Stimulated activated CD4-positive, alpha-beta T cell treated with anti-CD3 and anti-CD28 coated beads, Interleukin-2, amount 100 ng/mL, for 48 hours (primary cell): ENCODE measurements around the gene MYH15.

Experiments
- DNase-seq, 2 donors: peaks; one replicate each; pipeline ENCODE4 v3.0.0-alpha.2; 2020

Gene MYH15

GRCh38 chr3:108409800-108410178 is 100.6 kb downstream of the MYH15 start:
- no peak for DNase-seq

GRCh38 chr3:108408883-108409799 is 101.3 kb downstream of the MYH15 start:
- DNase-seq: no peak

DNA sequence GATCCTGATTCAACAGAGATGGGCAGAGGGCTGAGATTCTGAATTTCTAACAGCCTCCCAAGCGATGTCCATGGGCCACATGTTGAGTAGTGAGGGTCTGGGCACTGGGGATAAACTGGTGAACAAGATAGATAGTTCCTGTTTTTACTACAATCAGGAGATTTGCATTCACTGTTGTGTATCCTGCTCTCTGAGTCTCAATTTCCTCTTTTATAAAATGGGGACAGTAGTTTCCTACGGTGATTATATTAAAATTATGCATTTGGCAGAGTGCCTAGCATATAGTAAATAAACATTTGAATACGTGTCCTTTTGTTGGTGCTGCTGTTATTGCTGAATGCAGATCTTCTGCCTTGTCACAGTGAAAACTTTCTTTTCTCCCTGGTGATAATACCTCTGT is 102.5 kb downstream of the MYH15 start:
- no peak for DNase-seq

GRCh38 chr3:108406661-108407206 is 103.7 kb downstream of the MYH15 start:
- peak in 1 of 2 donors; percentile 15 for DNase-seq

GRCh38 chr3:108406063-108406660 is 104.2 kb downstream of the MYH15 start:
- no peak for DNase-seq

- DNase-seq: no peak
Observed at GRCh38 chr3:108404368-108404767, 106.0 kb downstream of the MYH15 start.

GRCh38 chr3:108403686-108404345 is 106.6 kb downstream of the MYH15 start:
- DNase-seq: no peak

DNA sequence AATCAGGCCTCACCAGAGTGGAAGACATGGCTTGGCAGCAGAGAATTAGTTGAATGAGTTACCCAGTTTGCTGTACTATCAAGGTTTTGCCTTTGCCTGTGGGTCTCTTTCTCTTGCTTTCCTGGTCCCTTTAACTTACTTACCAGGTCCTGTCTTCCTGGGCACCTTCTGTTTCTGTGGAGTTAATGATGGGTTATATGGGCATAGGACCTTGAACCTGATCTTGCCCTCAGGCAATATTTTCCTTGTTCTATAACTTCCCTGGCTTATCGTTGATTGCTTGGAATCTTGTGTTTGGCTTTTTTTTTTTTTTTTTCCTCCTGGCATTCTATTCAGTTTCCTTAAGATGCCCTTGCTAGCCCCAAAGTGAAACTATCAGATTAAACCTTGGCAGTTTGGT is 107.2 kb downstream of the MYH15 start:
- DNase-seq: no peak

GRCh38 chr3:108401836-108402235 is 108.6 kb downstream of the MYH15 start:
- DNase-seq: no peak

DNA sequence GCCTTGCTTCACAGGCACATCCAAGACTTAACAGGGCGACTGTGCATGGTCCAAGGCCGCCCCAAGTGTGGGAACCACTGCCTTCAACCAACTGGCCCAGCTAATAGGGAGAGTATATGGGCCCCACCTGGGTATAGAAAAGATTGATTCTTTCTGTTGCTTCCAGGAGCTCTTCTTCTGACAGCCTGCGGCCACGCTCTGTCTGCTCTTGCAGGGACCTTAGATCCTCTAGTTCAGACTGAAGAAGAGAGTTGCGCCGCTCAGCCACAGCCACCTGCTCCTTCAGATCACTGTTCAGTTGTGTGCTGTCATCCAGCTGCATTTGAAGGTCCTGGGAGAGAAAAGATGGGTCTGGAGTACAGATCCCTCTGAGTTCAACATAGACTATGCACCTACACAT is 111.9 kb downstream of the MYH15 start:
- DNase-seq: no peak

DNA sequence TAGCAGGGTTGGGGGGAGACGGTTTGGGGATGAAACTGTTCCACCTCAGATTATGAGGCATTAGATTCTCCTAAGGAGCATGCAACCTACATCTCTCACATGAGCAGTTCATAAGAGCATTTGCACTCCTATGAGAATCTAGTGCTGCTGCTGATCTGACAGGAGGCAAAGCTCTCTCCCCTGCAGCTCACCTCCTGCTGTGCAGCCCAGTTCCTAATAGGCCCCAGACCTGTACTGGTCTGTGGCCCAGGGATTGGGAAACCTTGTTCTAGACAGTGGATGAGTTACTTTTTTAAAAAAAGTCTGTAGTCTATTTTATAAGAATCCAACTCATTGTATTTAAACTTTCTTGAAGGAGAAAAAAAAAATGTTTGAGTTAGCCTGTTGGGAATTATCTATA is 114.1 kb downstream of the MYH15 start:
- no peak for DNase-seq

DNA sequence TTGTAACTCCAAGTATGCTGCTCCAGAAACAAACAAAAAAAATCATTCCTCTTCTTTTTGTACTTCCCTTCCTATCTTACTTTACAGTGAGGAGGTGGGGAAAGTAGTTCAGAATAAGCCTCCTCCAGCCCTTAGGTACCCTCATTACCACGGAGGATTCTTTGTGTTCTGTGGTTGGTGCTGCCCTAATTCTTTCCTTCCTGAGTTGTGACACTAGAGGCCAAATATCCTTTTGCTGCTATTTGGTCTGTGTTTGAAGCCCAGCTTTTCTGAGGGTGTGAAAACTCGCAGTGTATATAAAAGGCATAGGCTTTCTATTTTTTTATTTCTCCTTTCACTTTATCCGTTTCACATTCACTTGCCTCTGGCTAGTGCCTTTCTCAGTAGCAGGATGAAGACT is 115.8 kb downstream of the MYH15 start:
- no peak for DNase-seq

- DNase-seq: no peak
Observed at GRCh38 chr3:108394016-108394415, 116.4 kb downstream of the MYH15 start.

DNA sequence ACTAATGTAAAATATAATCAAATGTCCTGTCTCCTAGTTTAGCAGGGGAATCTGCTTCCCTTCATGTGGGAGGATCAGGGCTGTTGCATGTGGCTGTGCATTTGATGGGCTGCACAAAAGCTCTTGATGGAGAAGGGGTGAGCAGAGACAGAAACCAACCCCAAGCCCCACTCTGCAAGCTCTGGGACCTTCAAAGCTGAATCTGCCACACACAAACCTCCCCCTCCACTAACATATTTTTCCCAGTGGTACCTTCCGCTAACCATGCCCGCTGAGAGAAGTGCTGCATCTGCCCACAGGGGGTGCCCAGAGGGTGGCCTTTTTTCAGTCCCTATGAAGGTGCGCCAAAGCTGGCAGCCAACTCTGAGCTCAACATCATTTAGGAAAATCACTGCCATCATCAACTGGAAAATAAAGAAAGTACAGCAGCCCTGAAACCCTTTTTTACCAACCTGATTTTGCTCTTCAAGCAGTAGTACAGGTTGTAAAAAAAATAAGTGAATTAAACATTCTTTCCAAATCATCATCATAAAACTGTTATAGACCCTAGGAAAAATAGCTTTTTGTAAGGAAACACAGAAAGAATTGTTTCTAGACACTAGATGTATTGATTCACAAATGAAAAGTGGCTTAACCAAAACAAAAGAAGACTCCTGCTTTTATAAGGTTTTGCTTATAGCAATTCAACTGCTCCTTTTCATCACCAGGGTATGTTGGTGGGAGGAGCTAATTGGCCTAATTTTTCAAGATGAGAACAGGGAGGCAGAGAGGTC is 117.1 kb downstream of the MYH15 start:
- no peak for DNase-seq

DNA sequence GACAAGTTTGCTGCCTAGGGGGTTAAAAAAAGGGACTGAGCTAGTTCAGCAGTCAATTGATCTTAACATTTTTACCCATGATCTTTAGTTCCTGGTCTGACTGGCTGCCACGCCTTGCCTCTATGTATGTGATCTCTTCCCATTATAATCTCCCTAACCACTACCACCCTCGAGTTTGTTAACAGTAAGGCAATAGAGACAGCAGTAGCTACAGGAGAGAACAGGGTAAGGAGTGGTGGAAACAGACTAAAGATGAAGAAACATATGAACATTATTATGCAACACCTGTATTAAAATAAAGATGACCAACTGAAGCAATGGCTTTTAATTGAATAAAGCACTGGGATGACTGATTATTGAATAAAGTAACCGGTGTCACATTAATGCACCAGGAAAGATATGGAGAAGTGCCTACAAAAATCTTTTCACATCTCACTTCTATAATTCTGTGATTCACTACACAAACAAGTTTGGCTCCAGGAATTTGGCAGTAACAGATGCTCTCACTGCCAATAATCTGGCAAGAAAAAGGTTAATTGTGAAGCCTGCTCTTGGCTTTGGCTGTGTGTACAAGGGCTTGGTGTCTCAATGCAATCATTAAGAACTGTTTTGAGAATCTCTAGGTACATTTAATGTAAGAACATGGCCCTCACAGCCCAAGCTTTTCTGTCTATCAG is 118.3 kb downstream of the MYH15 start:
- no peak for DNase-seq

GRCh38 chr3:108389372-108389771 is 121.0 kb downstream of the MYH15 start:
- DNase-seq: no peak

- peak in 1 of 2 donors; percentile 4 for DNase-seq
Observed at GRCh38 chr3:108388136-108389132, 122.0 kb downstream of the MYH15 start.

DNA sequence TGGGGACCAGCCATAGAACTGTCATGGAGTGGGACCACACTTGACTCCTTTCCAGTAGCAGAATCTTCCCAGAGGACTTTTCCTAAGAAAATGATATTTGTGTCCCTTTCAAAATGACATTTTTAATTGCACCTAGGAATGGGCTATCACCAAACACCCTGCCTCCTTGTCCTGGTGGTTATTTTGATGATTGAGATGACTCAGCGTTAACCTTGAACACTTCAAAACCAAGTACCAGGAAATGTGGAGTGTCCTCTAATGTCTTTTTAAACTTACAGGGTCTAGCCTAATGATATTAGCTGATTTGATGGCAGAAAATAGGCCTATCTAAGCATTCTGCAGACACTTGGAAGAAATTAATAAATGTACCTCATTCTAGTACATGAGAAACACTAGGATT is 123.3 kb downstream of the MYH15 start:
- no peak for DNase-seq

GRCh38 chr3:108383306-108383705 is 127.1 kb downstream of the MYH15 start:
- DNase-seq: no peak

GRCh38 chr3:108381529-108382140 is 128.8 kb downstream of the MYH15 start:
- DNase-seq: no peak
